Stimulated activated CD8-positive, alpha-beta memory T cell treated with anti-CD3 and anti-CD28 coated beads, Interleukin-2, amount 100 ng/mL, for 1 hour (primary cell): ENCODE data around the gene GRIK4.

Experiments used
- DNase-seq, 2 donors: peaks; one replicate each; pipeline ENCODE4 v3.0.0-alpha.2; 2020; ENCODE audit warnings: low read depth in 2 of 2

GRIK4 gene

DNA sequence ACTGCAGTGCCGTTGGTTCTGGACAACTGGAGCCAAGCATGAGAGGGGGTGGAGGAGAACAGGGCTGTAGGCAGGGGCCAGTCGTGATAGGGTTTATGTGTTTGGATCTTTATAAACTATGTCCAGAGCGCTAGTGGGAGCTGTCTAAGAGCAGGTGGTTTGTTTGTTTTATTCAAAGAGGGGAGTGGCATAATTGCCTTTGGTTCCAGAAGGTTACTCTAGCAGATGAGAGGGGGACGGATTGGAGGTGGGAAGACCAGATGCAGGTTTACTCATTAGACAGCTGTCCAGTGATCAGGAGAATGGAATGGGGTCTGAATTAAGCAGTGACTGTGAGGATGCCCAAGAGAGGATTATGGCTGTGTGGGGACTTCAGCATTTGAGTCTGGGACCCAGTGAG is 403.1 kb downstream of the GRIK4 start:
- no peak for DNase-seq

DNA sequence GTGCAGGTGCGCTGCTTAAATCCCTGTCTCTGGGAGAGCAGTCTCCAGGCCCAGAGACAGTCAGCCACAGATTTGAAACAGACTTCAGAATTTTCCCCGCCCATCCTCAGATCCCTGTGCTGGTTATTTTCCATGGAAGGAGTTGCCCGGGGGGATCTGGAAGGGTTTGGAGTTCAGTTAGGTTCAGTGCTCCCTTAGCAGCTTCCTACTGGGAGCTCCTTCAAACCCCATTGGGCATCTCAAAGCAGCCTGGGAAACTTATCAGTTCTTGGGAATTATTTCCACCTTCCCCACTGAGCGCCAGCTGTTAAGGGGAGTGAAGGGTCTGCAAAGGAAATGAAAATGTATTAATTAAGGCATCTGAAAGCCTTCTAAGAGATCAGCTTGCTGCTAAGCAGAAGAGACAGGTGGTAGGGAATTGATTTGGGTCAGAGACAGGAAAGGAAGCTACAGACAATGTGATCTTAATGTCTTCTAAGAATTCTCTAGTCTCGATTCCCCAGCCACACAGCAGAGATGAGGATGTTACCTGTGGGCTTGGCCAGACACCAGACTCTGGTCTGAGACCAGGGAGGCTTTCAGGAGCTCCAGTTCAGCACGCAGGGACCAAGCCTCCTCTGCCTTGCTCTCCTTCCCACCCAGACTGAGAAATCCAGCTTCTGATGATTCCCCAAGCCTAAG is 406.2 kb downstream of the GRIK4 start:
- DNase-seq = no peak

GRCh38 chr11:120918257-120918656 is 406.7 kb downstream of the GRIK4 start:
- DNase-seq = no peak

- DNase-seq = no peak
These were observed 407.5 kb downstream of the GRIK4 start for GRCh38 chr11:120919045-120919444.

DNA sequence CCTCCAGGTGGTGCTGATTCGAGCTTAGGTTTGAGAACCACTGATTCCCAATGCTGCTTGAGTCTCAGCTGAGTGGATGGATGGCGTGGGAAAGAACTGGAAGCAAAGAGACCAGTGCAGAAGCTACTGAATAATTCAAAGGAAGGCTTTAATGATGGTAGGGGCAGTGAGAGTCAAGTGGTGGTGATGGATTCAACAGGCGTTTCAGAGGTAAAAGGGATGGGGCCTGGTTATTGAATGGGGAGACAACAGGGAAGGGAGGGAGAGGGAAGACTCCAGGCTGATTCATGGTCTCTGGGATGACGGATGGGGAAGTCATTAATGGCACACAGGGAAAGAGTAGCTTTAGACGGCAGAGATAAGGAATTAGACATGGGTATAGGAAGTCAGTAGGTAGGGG is 408.0 kb downstream of the GRIK4 start:
- DNase-seq = no peak

- no peak for DNase-seq
These were observed 412.4 kb downstream of the GRIK4 start for GRCh38 chr11:120923866-120924508.

- no peak for DNase-seq
These were observed 414.4 kb downstream of the GRIK4 start for GRCh38 chr11:120925944-120926343.

- DNase-seq = no peak
These were observed 417.1 kb downstream of the GRIK4 start for GRCh38 chr11:120928627-120929026.

DNA sequence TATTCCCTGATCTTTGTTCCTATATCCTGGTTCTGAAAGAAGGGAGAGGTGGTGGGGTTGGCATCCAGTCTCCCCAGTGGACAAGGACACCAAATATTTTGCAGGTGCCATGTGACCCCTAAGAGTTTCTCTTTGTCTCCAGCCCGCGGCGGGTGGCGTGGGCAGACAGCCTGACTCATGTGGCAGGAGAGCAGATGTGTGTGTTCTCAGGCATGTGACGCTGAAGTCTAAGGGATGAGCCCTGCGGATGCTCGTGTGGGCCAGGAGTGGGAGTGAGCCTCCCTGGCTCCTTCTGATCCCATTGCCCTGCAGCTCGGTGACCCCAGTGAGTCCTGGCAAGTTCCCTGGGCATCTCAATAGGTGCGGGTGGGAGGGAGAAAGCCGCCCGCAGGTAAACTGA is 417.5 kb downstream of the GRIK4 start:
- no peak for DNase-seq

GRCh38 chr11:120929664-120930154 is 418.2 kb downstream of the GRIK4 start:
- peak in 1 of 2 donors; percentile 19 for DNase-seq

DNA sequence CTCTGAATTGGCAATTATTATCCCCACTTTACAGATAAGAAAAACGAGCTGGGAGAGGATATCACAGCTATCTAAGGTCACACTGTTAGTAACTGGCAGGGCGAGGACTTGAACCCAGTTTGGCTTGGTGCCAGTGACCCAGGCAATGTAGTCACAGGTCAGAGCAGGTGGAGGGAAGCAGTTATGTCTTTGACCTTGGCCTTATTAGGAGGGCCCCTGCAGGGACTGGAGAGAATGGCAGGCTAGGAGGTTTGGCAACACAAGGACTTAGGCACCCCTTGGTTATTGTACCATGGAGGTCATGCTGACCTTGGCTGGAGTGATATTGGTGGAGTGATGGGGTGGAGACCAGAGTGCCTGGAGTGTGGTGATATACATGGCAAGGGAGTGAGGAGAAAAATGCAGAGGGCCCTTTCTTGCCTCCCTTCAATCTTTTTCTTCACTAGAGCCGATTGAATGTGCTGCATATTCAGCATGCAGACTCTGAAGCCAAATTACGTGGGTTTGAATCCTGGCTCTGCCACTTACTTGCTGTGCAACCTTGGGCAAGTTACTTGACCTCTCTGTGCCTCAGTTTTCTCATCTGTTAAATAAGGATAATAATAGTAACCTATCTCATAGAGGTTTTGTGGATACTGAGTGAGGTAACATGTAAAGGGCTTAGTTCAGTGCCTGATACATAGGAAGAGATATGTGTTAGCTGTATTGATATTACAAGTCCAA is 419.7 kb downstream of the GRIK4 start:
- no peak for DNase-seq

GRCh38 chr11:120932305-120932915 is 420.9 kb downstream of the GRIK4 start:
- DNase-seq = no peak

DNA sequence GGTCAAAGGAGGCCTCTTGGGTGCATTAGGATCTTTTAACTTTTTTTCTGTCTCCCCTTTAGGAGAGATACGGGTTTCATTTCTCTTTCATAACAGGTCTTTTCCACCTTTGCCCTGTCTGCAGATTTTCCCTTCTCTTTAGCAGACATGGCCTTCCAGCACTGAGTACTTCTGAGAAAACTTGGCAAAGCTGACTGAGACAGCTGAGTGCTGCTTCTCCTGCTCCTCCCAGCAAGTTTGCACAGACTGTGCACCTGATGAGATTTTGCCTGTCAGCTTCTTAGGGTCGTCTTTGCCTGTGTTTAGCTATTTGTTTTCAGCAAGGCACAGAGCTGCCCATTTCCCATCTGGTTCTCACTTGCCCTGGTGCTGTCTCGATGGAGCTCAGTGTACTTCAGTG is 424.8 kb downstream of the GRIK4 start:
- DNase-seq = no peak

DNA sequence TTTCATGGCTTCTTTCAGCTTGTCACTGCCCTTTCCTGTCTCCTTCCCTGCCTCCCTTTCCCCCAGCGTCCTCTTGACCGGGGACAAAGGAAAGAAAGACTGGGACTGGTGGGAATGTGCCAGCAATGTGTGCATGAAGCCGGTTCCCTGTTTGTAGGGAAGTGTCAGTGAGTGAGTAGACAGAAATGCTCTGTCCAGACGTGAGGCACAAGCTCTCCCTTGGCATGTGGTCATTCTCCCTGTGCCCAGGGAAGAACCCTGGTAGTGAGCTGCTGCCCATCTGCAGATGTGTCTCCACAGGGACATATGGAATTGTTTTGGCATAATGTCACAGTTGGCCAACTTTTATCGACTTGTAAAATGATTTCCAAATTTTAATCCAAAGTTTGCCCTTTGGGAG is 426.0 kb downstream of the GRIK4 start:
- no peak for DNase-seq

- DNase-seq = no peak
These were observed 426.7 kb downstream of the GRIK4 start for GRCh38 chr11:120938260-120938659.

- no peak for DNase-seq
These were observed 428.8 kb downstream of the GRIK4 start for GRCh38 chr11:120940160-120940848.

DNA sequence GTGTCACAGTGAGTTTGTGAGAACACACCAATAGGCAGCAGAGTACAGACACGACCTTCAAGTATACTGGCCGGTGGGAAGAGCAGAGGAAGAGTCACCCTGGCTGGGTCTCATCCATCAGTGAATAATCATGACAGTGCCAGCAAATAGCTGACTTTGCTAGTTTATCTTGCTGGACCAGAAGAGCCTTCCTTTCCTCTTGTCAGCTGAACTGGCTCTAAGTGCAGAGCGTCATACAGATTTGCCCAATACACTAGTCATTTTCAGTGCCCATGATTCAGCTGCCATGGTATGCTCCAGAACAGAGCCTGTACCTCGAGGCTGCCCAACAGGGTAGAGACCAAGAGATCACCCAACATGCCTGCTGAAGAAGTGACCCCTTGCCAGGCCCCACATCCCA is 429.5 kb downstream of the GRIK4 start:
- no peak for DNase-seq

DNA sequence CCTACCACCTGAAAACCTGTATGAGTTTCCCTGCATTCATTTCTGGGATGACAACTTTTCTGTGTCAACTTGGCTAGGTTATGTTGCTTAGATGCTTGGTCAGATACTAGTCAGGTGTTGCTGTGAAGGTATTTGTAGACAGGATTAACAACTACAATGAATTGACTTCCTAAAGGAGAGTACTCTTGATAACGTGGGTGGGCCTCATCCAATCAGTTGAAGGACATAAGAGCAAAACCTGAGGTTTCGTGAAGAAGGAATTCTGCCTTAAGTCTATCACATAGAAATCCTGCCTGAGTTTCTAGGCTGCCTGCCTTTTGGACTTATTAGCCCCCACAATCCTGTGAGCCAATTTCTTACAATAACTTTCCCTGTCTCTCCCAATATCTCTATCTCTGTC is 431.2 kb downstream of the GRIK4 start:
- no peak for DNase-seq

DNA sequence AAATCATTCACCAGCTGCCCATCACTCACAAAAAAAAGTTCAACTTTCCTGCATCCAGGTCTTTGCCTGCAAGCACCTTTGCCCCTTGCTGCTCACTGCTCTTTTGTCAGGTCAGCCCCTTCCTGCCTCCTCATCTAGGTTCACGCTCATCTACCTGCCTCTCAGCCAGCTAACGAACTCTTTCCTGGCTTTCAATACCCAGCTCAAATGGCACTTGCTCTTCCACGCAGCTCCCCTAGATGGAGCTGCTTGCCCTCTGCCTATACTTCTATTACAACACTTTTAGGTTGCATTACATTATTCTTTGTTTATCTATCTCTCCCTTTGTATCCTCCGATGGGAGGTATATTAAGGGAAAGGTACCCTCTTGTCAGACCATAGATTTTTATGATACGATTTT is 433.5 kb downstream of the GRIK4 start:
- DNase-seq = no peak

- no peak for DNase-seq
These were observed 439.3 kb downstream of the GRIK4 start for GRCh38 chr11:120950880-120951279.

- DNase-seq = peak; percentile 11 to 20
These were observed 441.2 kb downstream of the GRIK4 start for GRCh38 chr11:120952461-120953434.
